Heart left ventricle (tissue), 16 donors: ENCODE data around the gene PSMB8. TPM values are rescaled to one million over a fixed set of nuclear protein-coding genes. Genes with fewer than 3 reads are reported as not detected.
A peak's percentile ranks its signal among the peaks of the same experiment; 100 is the strongest.
"Not testable (repeated sequence)": the region's sequence is repeated elsewhere in the genome, so short reads cannot be mapped to it uniquely, and the experiment has no call there.

ENCODE experiments used
- ATAC-seq, 4 donors: fragments of 200-7000 bp; cut with Tn5 transposase; one replicate each; pipeline ENCODE4 v1.9.1; 2020 to 2022; ENCODE audit warnings: moderate library complexity in 4 of 4, mild to moderate bottlenecking in 3 of 4, moderate number of reproducible peaks in 1 of 4
- DNase-seq, 5 donors: peaks; one replicate each; pipeline ENCODE4 v3.0.0-alpha.2; 2020
- H3K27ac ChIP-seq, 12 donors: fragments of 200-600 bp; sonication (generic) in 4 of 12; one replicate each; pipeline versions ENCODE4 v1.5.0 to v1.8.0; 2016 to 2022; ENCODE audit warnings: mild to moderate bottlenecking in 2 of 12
- H3K27me3 ChIP-seq, 9 donors: fragments of 200-600 bp; sonication (generic) in 2 of 9; one replicate each; pipeline versions ENCODE4 v1.5.1 to v1.8.0; 2016 to 2022; ENCODE audit warnings: mild to moderate bottlenecking in 3 of 9
- H3K36me3 ChIP-seq, 9 donors: fragments of 200-600 bp; sonication (generic) in 2 of 9; one replicate each; pipeline versions ENCODE4 v1.5.0 to v1.8.0; 2018 to 2022; ENCODE audit warnings: mild to moderate bottlenecking in 2 of 9
- H3K4me1 ChIP-seq, 12 donors: fragments of 200-600 bp; sonication (generic) in 4 of 12; one replicate each; pipeline versions ENCODE4 v1.5.0 to v1.8.0; 2016 to 2022; ENCODE audit warnings: mild to moderate bottlenecking in 3 of 12
- H3K4me3 ChIP-seq, 12 donors: fragments of 200-600 bp; sonication (generic) in 4 of 12; one replicate each; pipeline versions ENCODE4 v1.5.0 to v1.8.0; 2017 to 2022; ENCODE audit warnings: mild to moderate bottlenecking in 9 of 12, moderate library complexity in 4 of 12
- H3K9me3 ChIP-seq, 12 donors: fragments of 200-600 bp; sonication (generic) in 4 of 12; one replicate each; pipeline versions ENCODE4 v1.5.0 to v1.8.0; 2016 to 2022; ENCODE audit warnings: mild to moderate bottlenecking in 1 of 12
- CTCF ChIP-seq, 12 donors: fragments of 200-600 bp; sonication (generic) in 4 of 12; IDR thresholded peaks; one replicate each; pipeline versions ENCODE4 v1.5.0 to v1.8.0; 2018 to 2022; ENCODE audit warnings: antibody characterized with exemption in 12 of 12, mild to moderate bottlenecking in 5 of 12
- POLR2A ChIP-seq, 2 donors: fragments of 450-650 bp; IDR thresholded peaks; one replicate each; pipeline ENCODE4 v1.6.1; 2017; ENCODE audit warnings: antibody characterized with exemption in 2 of 2, mild to moderate bottlenecking in 2 of 2, moderate library complexity in 2 of 2
- WGBS, 4 donors: extraction: QIAGEN DNeasy Blood & Tissue Kit in 2 of 4; methylation state at CpG; one replicate each; pipeline versions ENCODE4 v1.1.5 to v1.1.7; 2013 to 2018; 5-methylcytosine and 5-hydroxymethylcytosine counted together
- intact Hi-C, 10 donors: fragments of 100-400 bp; cut with DNase I; formaldehyde crosslinking; loops; one replicate each; pipeline versions ENCODE4 v1.11.1 to v1.14.2; 2022
- polyA plus RNA-seq, 2 donors: library from polyadenylated mRNA; stranded (reverse); fragments of 200-250 nt; gene quantifications; one replicate each; pipeline ENCODE4 v1.2.3, GENCODE V29; 2013
- total RNA-seq, 9 donors: library from RNA; depleted of rRNA in 2 of 9; stranded (reverse); fragments of >200 nt in 2 of 9; fragmentation: NEBNext Ultra II Directional in 3 of 9; extraction: Animal tissue kit (Norgen Biotek cat#: 25700) in 3 of 9; gene quantifications; one replicate each; pipeline versions ENCODE4 v1.1.0 to v1.2.4, GENCODE V29; 2016 to 2023
- donor health status: ischemic (EF 13 %, LVEDD 7.1; RV severe dilation, severe dysfunction).
- donor health status: healthy with polysubstance abuse.
- donor health status: DM: no; HTN: yes; CAD: no.
- donor health status: DM: no; HTN: no; CAD: no.
- donor health status: ischemic (EF 25% LVEDD 6.9; RV normal size, moderate dysfunction).
- donor health status: ischemic (EF 25% LVEDD 5.7; RV mildly dilated, moderate dysfunction).
- donor health status: healthy.
- donor health status: DM: yes; HTN: yes; CAD: no.
- donor health status: ischemic (EF 35%, LVEDD 5.7; RV mildly dilated, moderate dysfunction).
- donor health status: nonischemic (EF 11% LVEDD 7.7; RV severe dilation, severe dysfunction).
- donor health status: DM: yes; HTN: yes; CAD: no.
- donor health status: PGD.
- donor health status: ischemic (EF 29% LVEDD 5.4; RV normal size, mild dysfunction).
- donor health status: nonischemic (EF 23%, LVEDD 6.1; RV moderate dilation, normal function).

The PSMB8 gene
- total and polyA plus RNA-seq, 11 donors: 11.1 to 115 (median 17.6) TPM

DNA sequence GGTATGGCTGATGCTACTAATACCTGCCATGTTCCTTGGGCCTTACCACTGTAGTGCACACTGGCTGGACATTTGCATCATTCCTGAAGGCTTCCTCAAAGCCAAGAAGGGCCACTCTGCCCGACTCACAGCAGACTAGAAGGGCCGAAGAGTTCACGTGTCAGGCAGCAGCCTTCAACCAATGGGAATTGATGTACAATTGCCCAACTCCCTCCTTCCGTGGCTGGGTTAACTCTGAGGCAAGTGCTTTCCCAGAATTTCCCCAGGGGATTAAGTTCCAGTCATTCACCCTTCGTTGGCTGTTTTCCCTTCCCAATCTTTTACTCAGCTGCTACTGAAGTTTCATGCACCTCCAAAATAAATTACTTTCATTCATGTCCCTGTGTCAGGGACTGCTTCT, 39.9 kb upstream of the PSMB8 start:
- H3K36me3 ChIP-seq: no peaks in the 10 kb centered on the region
- peaks cover 0 to 13% (median 0%) of the 10 kb centered on the region in 9 donors for H3K27me3 ChIP-seq
- DNase-seq: peak in 4 of 5 donors; percentile 24 to 60 (median 53)
- peak overlapping the region in 1 of 12 donors; percentile 15 for H3K27ac ChIP-seq
- H3K4me1 ChIP-seq: peaks cover 0 to 23% (median 0%) of the 10 kb centered on the region in 12 donors
- no peak overlapping the region for H3K4me3 ChIP-seq
- WGBS, 4 donors: 13 to 28% (median 23%) methylated on average over 5 of the region's 5 CpGs
- intact Hi-C loops: loop anchor here in 3 of 10 donors (2.0 kb wide), 2 partner anchors 101 to 365 kb away; no protein-coding TSS in a partner anchor
- ATAC-seq: peak; percentile 47 to 87 (median 80)
- no peaks in the 10 kb centered on the region for H3K9me3 ChIP-seq
- TF ChIP-seq POLR2A (IDR thresholded peaks at IDR 0.05): no peak
- TF ChIP-seq CTCF (IDR thresholded peaks at IDR 0.05): no peak

DNA sequence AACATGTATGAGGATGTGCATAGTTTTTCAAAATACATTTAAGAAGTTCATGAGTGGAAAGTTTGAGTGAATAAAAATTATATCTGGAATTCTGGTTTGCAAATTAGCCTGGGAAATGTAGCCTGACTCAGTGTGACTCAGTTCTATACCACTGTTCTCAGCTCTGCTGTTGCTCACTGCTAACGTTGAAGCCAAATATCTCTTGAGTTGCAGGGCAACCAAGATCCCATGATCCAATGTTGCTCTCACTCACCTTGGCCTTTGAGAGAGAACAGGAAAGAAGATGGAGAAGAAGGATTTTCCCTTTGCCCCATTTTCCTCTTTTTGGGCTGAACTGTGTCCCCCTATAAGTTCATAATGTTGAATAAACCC, 39.0 kb upstream of the PSMB8 start:
- Histone ChIP-seq H3K27me3 (peaks cover 0 to 13% (median 0%) of the 10 kb centered on the region in 9 donors), H3K36me3 (no peaks in the 10 kb centered on the region), H3K4me1 (peaks cover 0 to 23% (median 0%) of the 10 kb centered on the region in 12 donors), H3K27ac (no peak overlapping the region), H3K4me3 (no peak overlapping the region), H3K9me3 (no peaks in the 10 kb centered on the region)
- intact Hi-C loops: no loop called here
- DNase-seq: no peak
- TF ChIP-seq POLR2A (IDR thresholded peaks at IDR 0.05) (no peak), CTCF (IDR thresholded peaks at IDR 0.05) (no peak)
- WGBS, 4 donors: 33 to 62% (median 45%) methylated on average over 1 of the region's 1 CpG
- no peak for ATAC-seq

DNA sequence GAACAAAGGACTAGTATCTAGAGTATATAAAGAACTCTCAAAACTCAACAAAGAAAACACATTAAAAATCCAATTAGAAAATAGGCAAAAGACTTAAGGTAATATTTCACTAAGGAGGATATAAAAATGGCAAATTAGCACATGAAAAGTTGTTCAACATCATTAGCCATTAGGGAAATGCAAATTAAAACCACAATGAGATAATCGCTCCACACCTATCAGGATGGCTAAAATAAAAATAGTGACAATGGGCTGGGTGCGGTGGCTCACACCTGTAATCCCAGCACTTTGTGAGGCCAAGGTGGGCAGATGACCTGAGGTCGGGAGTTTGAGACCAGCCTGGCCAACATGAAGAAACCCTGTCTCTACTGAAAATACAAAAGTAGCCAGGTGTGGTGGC, 37.1 kb upstream of the PSMB8 start:
- intact Hi-C loops, H3K36me3 ChIP-seq, H3K4me3 ChIP-seq, H3K27ac ChIP-seq, ATAC-seq, DNase-seq, H3K9me3 ChIP-seq: not testable (repeated sequence)
- peaks cover 0 to 13% (median 0%) of the 10 kb centered on the region in 9 donors for H3K27me3 ChIP-seq
- H3K4me1 ChIP-seq: peaks cover 0 to 16% (median 0%) of the 10 kb centered on the region in 12 donors
- WGBS, 4 donors: 73 to 96% (median 80%) methylated on average over 3 of the region's 3 CpGs

GRCh38 chr6:32879691-32880090, 35.8 kb upstream of the PSMB8 start:
- 51 to 60% (median 55%) methylated on average over 35 of the region's 35 CpGs for WGBS, 4 donors
- intact Hi-C loops: no loop called here
- peak in 1 of 5 donors; percentile 60 for DNase-seq

More at GRCh38 chr6:32879691-32880090, 35.8 kb upstream of the PSMB8 start:
- Histone ChIP-seq H3K4me1 (peaks cover 0 to 10% (median 0%) of the 10 kb centered on the region in 12 donors), H3K36me3 (no peaks in the 10 kb centered on the region), H3K9me3 (no peaks in the 10 kb centered on the region), H3K4me3 (peak overlapping the region in 1 of 12 donors; percentile 1), H3K27me3 (peaks cover 0 to 21% (median 0%) of the 10 kb centered on the region in 9 donors), H3K27ac (no peak overlapping the region)
- ATAC-seq: no peak
- TF ChIP-seq POLR2A (IDR thresholded peaks at IDR 0.05) (no peak), CTCF (IDR thresholded peaks at IDR 0.05) (no peak)
